ENCODE measurements around the gene PRM1.

Gene PRM1

DNA sequence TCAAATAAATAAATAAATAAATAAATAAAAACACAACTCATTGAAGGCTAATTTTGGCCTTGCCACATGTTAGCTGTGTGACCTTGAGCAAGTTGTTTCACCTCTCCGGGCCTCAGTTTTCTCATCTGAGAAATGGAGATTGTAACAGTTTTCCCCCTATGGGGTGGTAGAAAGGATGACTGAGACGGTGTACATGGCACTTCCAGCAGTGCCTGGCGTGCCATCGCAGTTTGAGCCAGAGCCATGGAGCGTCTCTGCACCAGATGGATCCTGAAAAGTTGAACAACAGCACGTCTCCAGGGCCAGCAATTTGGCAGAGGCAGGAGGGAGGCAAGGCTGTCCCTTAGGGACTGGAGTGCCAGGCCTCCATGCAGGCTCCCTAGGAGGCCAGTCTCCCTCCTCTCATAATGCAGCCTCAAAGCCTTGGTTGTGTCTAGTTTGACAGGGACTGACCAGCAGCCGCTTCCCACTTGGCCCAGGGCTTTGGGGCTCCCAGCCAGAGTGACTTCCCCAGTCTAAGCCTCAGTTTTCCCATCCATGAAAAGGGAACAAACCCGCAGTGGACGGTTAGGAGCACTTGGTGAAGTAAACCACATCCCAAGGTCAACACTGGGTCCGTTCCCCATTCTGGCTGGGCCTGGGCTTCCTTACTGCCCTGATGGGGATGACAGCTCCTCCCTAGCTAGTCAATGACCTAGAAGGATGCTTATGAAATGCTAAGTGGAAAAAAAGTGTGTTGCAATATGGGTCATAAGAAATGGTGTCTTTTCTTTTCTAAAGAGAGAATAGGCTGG, 44.5 kb downstream of the PRM1 start:
- no peak for DNase-seq (ENCODE audit: low read depth)

DNA sequence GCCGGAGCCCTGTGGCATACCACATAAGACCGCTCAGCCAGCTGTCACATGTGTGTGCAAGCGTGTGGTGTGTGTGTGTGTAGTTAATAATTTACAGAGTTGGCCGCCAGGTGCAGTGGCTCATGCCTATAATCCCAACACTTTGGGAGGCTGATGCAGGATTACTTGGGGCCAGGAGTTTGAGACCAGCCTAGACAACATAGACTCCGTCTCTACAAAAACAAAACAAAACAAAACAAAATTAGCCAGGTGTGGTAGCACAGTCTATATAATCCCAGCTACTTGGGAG, 45.5 kb downstream of the PRM1 start:
- DNase-seq (ENCODE audit: low read depth), result no peak

DNA sequence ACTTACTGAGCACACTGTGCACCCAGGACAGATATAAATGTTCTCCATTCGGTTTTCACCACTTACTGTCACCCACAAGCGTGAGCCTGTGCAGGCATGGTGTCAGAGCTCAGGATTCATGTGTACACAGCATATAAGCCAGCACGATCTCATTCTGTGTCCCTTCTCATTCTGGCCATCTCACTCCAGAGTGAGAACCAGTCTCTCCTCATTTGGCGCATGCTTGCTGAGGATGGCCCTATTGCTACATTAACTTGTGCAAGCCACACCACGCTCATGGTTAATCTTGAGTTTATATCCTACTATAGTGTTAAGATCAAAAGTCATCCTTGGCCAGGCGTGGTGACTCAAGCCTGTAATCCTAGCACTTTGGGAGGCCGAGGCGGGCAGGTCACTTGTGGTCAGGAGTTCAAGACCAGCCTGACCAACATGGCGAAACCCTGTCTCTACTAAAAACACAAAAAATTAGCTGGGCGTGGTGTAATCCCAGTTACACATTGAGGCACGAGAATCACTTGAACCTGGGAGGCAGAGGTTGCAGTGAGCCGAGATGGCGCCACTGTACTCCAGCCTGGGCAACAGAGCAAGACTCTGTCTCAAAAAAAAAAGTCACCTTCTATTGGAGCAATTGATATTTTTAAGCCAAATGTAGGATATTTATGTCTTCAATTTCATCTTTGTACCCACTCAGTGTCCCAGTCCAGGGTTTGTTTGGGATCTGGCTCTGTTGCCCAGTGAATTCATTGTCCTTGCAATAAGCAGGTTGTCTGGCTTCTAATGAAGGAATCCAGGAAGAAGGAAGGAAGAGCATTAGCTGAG, 46.0 kb downstream of the PRM1 start:
- DNase-seq (ENCODE audit: low read depth), result no peak

DNA sequence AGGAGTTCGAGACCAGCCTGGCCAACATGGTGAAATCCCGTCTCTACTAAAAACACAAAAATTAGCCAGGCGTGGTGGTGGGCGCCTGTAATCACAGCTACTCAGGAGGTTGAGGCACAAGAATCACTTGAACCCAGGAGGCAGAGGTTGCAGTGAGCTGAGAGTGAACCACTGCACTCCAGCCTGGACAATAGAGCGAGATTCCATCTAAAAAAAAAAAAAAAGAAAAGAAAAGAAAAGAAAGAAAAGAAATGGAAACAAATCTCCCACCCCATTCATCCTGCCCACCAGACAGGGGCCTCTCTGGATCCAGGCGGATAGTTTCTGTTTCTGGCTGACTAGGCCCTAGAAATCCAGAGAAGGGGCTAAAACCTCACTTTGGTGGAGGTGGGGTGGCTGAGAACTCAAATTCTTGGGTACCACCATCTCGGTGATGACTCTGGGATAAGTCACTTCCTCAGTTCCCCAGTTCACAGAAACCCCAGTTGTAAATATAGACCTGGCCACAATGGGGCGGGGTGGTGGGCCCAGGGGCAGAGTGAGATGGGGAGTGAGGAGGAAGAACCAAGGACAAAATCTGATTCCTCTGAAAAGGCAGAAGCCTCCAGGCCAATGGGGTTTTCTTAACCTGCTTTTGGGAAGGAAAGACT, 47.3 kb downstream of the PRM1 start:
- DNase-seq (ENCODE audit: low read depth), result peak; percentile 34

DNA sequence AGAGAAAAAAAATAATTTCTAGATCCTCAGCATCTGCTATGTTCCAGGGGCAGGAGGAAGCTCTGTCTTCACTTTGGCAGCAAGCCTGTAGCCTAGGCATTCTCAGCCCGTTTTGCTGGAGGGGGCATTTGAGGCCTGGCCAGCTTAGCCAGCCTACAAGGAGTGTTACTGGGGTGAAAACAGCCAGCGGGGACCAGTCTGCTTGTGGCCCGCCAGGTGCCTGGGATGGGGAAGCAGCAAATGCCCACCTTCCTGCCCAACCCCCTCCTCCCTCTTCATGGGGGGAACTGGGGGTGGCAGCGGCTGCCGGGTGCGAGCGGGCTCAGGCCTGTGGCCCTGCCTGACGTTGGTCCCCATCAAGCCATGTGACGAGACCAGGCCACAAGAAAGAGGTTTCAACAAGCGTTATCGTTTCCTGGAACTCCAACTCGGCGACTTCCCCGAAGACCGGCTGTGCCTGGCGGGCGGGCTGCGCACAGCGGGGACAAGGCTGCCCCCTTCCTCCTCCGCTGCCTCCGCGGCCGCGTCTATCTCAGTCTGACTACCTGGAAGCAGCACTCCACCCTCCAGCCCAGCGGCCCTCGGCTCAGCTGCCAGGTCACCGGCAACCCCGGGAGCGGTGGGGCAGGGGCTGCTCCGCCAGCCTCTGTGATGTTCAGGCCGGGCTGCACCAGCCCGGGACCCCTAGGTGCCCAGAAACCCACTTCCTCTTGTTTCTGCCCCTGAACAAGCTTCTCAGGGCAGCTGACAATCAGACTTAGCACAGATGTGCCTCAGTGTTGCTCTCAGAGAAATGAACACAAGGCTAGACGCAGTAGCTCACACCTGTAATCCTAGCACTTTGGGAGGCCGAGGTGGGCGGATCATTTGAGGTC, 48.0 kb downstream of the PRM1 start:
- peak; percentile 62 for DNase-seq (ENCODE audit: low read depth)

DNA sequence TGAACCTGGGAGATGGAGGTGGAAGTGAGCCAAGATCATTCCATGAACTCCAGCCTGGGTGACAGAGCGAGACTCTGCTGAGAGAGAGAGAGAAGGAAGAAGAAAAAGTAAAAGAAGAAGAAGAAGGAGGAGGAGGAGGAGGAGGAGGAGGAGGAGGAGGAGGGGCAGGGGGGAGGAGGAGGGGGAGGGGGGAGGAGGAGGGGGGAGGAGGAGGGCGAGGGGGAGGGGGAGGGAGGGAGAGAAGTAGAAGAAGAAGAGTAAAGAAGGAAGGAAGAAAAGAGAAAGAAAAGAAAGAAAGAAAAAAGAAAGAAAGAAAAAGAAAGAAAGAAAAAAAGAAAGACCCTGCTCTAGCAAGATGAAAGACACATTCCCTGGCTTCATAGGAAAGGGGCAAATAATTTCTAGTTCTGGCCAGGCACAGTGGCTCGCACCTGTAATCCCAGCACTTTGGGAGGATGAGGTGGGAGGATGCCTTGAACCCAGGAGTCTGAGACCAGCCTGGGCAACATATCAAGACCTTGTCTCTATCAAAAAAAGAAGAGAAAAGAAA, 48.8 kb downstream of the PRM1 start:
- DNase-seq (ENCODE audit: low read depth), result no peak

DNA sequence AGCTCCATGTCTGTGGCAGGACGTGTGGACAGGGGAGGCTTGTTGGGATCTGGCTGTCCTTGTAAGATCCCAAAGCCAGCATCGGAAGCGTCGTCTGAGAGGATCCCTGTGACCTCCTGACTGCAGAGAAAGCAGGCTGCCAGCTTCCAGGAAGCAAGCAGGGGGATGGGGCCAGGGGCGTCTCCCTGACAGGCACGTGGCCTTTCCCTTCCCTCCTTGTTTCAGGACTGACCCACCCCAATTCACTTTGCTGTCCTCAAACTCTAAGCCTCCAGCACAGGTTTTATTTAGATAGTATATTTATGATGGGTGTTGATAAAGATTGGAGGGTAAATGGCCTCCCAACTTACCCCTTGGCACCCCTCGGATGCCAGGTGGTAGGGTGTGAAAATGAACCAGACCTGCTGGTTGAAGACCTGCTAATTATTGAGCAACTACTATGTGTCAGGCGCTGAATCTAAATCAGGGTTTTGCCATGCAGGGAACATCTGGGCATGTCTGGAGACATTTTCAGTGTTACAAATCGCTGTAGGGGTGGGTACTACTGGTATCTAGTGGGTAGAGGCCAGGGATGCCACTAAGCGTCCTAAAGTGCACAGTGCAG, 49.7 kb downstream of the PRM1 start:
- no peak for DNase-seq (ENCODE audit: low read depth)
